GM10266 (cell line): ENCODE measurements around the gene ZNF532.

Experiments
- DNase-seq: peaks from one replicate; pipeline ENCODE4 v3.0.0; 2012; ENCODE audit errors: extremely low spot score
- TF ChIP-seq, protein P1 (sequence below): IDR thresholded peaks from 2 replicates; pipeline ENCODE4 v1.5.1; 2012; ENCODE audit warnings: mild to moderate bottlenecking, low read depth; ENCODE audit not compliant: control insufficient read depth, insufficient read depth; ENCODE audit errors: missing control alignments

Gene ZNF532

DNA sequence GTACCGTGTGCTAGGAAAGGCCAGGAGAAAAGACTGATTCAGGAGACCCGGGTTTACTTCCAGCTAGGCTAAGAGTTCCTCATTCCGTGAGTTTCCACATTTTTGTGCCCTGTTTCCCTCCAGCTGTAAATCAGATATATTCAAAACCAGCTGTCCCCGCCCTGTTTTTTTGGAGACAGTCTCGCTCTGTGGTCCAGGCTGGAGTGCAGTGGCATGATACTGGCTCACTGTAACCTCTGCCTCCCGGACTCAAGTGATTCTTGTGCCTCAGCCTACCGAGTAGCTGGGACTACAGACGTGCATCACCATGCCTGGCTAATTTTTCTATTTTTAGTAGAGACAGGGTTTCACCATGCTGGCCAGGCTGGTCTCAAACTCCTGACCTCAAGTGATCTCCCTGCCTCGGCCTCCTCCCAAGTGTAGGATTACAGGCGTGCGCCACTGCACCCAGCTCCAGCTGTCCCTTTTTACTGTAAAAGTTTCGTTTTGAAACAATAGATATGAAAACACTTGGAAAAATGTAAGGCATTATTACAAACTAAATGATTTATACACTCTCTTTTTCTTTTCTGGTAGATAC is 162.2 kb downstream of the ZNF532 start:
- TF ChIP-seq, protein P1, sequence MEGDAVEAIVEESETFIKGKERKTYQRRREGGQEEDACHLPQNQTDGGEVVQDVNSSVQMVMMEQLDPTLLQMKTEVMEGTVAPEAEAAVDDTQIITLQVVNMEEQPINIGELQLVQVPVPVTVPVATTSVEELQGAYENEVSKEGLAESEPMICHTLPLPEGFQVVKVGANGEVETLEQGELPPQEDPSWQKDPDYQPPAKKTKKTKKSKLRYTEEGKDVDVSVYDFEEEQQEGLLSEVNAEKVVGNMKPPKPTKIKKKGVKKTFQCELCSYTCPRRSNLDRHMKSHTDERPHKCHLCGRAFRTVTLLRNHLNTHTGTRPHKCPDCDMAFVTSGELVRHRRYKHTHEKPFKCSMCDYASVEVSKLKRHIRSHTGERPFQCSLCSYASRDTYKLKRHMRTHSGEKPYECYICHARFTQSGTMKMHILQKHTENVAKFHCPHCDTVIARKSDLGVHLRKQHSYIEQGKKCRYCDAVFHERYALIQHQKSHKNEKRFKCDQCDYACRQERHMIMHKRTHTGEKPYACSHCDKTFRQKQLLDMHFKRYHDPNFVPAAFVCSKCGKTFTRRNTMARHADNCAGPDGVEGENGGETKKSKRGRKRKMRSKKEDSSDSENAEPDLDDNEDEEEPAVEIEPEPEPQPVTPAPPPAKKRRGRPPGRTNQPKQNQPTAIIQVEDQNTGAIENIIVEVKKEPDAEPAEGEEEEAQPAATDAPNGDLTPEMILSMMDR = no peak
- no peak for DNase-seq

DNA sequence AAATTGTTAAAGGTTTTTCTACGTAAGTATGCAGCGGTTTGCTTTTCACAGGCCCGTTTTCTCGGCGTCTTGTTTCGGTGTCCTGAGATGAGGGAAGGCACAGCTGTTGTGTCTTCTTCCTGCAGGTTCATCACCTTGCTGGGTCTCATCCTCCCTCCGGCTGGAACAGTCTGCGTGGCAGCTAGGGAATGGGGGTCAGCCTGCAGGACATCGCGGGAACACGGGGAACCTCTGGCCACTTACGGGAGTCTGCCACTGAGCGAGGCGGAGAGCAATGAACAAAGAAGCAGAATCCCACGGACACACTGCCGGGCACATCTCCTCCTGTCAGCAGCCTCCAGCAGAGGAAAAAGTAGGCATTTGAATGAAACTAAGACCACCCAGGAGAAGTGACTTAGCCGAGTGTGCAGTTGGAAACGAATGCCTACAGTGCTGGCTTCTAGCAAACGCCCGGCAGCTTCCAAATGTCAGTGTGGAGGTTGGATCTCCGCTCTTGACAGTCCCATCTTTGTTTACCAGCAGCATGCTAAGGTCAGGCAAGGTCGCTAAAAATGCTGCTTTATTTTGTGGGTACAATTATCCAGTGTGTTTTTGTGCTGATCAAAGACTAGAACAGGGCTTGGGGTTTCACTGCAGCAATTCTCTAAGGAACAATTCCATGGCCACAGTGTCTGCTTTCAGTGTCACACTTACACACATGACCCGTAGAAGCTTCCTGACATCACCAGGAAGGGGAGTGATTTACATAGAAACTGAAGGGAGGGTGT is 165.2 kb downstream of the ZNF532 start:
- DNase-seq = no peak
- TF ChIP-seq, protein P1 = no peak

DNA sequence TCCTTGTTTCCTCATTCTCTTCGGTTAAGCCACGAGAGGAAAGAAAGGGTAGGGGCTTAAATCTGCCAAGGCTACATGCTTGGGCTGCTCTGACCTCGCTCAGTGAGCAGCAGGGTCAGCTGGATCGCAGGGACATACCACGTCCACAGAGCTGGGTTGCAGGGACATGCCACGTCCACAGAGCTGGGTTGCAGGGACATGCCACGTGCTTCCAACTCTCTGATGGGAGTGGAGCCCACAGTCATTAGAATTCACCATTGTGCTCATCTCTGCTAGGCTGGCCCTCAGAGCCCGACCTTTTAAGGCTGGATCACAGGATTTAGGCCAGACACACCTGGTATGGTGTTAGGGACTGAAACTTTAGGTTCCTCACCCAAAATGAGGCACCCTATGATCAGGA is 167.6 kb downstream of the ZNF532 start:
- TF ChIP-seq, protein P1 = no peak

DNA sequence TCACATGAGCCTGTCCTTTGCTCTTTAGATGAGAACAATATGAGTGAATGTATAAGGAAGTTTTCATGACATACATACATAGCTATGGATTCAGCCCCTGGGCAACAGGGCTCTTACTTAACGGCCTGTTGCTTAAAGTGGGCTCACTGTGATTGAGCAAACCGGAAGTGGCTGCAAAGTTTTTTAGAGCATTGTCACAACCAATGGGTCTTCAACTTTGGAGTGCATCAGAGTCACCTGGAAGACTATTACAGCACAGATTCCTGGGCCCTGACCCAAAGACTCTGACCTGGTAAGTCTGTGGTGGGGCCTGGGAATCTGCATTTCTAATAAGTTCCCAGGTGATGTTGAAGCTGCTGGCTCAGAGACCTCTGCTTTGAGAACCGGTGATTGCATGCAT is 168.7 kb downstream of the ZNF532 start:
- TF ChIP-seq, protein P1 = no peak
- DNase-seq = no peak

More for the DNA sequence above, 167.6 kb downstream of the ZNF532 start:
- no peak for DNase-seq

DNA sequence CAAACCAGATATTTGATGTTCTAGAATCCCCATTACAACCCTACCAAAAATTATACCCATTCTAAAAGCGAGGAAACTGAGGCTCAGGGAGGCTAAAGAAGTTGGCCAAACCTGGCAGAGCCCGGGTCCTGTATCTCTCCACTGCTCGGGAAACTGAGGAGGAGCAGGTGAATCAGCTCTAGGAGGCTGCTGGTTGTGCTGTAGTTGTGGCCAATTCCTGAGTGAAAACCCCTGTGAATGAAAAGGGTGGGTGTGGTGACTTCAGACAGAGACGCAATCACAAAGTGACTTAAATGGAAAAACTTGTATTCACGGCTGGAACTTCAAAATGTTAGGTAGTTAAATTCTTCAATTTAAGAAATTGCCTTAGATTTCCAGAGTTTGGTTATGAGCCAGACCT is 169.3 kb downstream of the ZNF532 start:
- TF ChIP-seq, protein P1 = no peak
- no peak for DNase-seq

DNA sequence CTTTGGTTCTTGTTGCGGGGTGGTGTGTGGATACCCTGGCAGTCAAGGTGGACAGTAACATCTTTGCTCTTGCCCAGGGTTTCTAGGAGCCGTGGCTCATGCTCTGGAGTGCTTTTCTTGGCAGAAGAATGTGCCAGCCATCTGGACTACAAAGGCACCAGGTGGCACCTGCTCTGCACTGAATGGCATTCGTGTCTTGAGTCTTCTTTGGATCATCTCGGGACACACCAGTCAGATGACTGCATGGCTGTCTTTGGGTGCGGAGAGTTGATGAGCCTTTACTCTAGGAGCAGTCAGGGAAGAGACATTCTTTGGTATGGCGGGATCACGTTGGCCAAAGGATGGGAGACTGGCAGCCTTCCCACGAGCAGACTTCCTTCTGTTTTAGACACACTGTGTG is 170.9 kb downstream of the ZNF532 start:
- DNase-seq = no peak
- TF ChIP-seq, protein P1 = no peak
